Ascending aorta (tissue), 2 donors: ENCODE data around the gene FANCE. TPM values are rescaled to one million over a fixed set of nuclear protein-coding genes. Genes with fewer than 3 reads are reported as not detected.
"Not testable (repeated sequence)": the region's sequence is repeated elsewhere in the genome, so short reads cannot be mapped to it uniquely, and the experiment has no call there.

Experiments
- DNase-seq, 2 donors: peaks; one replicate each; pipeline ENCODE4 v3.0.0-alpha.2; 2019; ENCODE audit warnings: low spot score in 2 of 2
- H3K27ac ChIP-seq, 2 donors: fragments of 200-600 bp; sonication (generic); one replicate each; pipeline ENCODE4 v1.5.1; 2016 to 2017; ENCODE audit warnings: mild to moderate bottlenecking in 1 of 2
- H3K27me3 ChIP-seq: fragments of 200-600 bp; sonication (generic); one replicate; pipeline ENCODE4 v1.5.1; 2017
- H3K36me3 ChIP-seq, 2 donors: fragments of 200-600 bp; sonication (generic); one replicate each; pipeline ENCODE4 v1.5.1; 2016
- H3K4me1 ChIP-seq, 2 donors: fragments of 200-600 bp; sonication (generic); one replicate each; pipeline ENCODE4 v1.5.1; 2016 to 2017; ENCODE audit warnings: mild to moderate bottlenecking in 1 of 2
- H3K4me3 ChIP-seq, 2 donors: fragments of 200-600 bp; sonication (generic); one replicate each; pipeline ENCODE4 v1.5.1; 2016 to 2017; ENCODE audit warnings: mild to moderate bottlenecking in 1 of 2
- H3K9me3 ChIP-seq, 2 donors: fragments of 200-600 bp; sonication (generic); one replicate each; pipeline ENCODE4 v1.5.1; 2016
- CTCF ChIP-seq, 3 experiments: fragments of 200-600 bp in 2 of 3; fragments of 450-650 bp in 1 of 3; sonication (generic) in 2 of 3; IDR thresholded peaks; one replicate each; pipeline ENCODE4 v1.5.1; 2016 to 2019; ENCODE audit warnings: antibody characterized with exemption in 3 of 3, mild to moderate bottlenecking in 1 of 3, moderate library complexity in 1 of 3
- intact Hi-C: fragments of 100-400 bp; cut with DNase I; formaldehyde crosslinking; loops from one replicate; pipeline ENCODE4 v1.15.1; 2023
- total RNA-seq: library from RNA; depleted of rRNA; stranded (reverse); fragments of >200 nt; gene quantifications from one replicate; pipeline ENCODE4 v1.1.0, GENCODE V29; 2016

FANCE gene
- total RNA-seq, 1 donor from 2014 or later, result 0.32 TPM

GRCh38 chr6:35427435-35427834 is 24.7 kb upstream of the FANCE start:
- Histone ChIP-seq H3K4me3 (no peak overlapping the region), H3K27me3 (no peaks in the 10 kb centered on the region), H3K27ac (no peak overlapping the region), H3K9me3 (peaks cover 16 to 20% of the 10 kb centered on the region in 2 donors), H3K4me1 (no peaks in the 10 kb centered on the region), H3K36me3 (peaks cover 27 to 41% of the 10 kb centered on the region in 2 donors)
- TF ChIP-seq CTCF (IDR thresholded peaks at IDR 0.05), result no peak
- intact Hi-C loops, result no loop called here
- no peak for DNase-seq

GRCh38 chr6:35427851-35428321 is 24.3 kb upstream of the FANCE start:
- intact Hi-C loops, result no loop called here

DNA sequence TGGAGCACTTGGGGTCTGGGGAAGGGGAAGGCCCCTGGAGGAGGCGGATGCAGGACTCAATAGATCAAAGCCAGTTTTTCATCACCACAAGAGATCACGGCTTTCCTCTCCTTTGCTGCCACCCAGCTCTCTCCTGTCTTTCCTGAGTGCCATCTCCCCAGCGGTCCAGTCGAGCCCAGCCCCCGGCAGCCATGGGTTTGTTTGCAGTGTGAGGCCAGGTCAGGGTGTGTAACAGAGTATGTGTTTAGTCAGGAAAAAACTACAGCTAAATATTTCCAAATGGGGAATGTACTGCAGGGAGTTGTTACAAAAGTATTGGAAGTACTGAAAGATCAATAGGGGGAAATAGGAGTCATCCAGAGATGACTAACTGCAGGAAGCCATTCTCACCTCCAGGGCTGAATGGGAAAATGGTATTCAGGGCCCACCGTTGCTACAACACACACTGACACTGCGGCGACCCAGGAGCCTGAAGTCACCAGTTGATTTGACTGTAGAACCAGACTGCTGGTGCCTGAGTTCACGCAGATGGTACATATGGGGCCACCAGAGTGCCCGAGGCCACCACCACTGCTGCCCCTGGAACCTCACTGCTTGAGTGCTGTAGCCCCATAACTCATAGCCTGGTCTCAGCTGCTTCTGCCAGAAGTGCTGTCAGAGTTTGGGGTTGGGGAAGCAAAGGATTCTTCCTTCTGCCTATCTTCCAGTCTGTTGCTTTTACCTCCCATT is 23.6 kb upstream of the FANCE start:
- no peaks in the 10 kb centered on the region for H3K4me1 ChIP-seq
- peaks cover 26 to 34% of the 10 kb centered on the region in 2 donors for H3K36me3 ChIP-seq
- intact Hi-C loops, result no loop called here
- no peak overlapping the region for H3K27ac ChIP-seq
- H3K4me3 ChIP-seq, result no peak overlapping the region
- H3K9me3 ChIP-seq, result peaks cover 16 to 20% of the 10 kb centered on the region in 2 donors
- no peak for DNase-seq
- H3K27me3 ChIP-seq, result no peaks in the 10 kb centered on the region
- TF ChIP-seq CTCF (IDR thresholded peaks at IDR 0.05), result no peak

More at GRCh38 chr6:35427851-35428321, 24.3 kb upstream of the FANCE start:
- H3K36me3 ChIP-seq, result peaks cover 26 to 38% of the 10 kb centered on the region in 2 donors
- no peak overlapping the region for H3K27ac ChIP-seq
- no peak for DNase-seq
- no peaks in the 10 kb centered on the region for H3K4me1 ChIP-seq
- TF ChIP-seq CTCF (IDR thresholded peaks at IDR 0.05), result no peak
- H3K27me3 ChIP-seq, result no peaks in the 10 kb centered on the region
- no peak overlapping the region for H3K4me3 ChIP-seq
- peaks cover 16 to 20% of the 10 kb centered on the region in 2 donors for H3K9me3 ChIP-seq

- TF ChIP-seq CTCF (IDR thresholded peaks at IDR 0.05), result no peak
- intact Hi-C loops, result no loop called here
- H3K4me3 ChIP-seq, result no peak overlapping the region
These were observed 22.7 kb upstream of the FANCE start for GRCh38 chr6:35429463-35429862.

GRCh38 chr6:35432291-35432690 is 19.8 kb upstream of the FANCE start:
- no peak for DNase-seq
- no peaks in the 10 kb centered on the region for H3K27me3 ChIP-seq
- H3K27ac ChIP-seq, result no peak overlapping the region
- H3K4me1 ChIP-seq, result no peaks in the 10 kb centered on the region
- peaks cover 0 to under 1% of the 10 kb centered on the region in 2 donors for H3K36me3 ChIP-seq
- no peak for TF ChIP-seq CTCF (IDR thresholded peaks at IDR 0.05)
- H3K9me3 ChIP-seq, result peaks cover 16 to 20% of the 10 kb centered on the region in 2 donors
- intact Hi-C loops, result no loop called here
- no peak overlapping the region for H3K4me3 ChIP-seq

More at GRCh38 chr6:35429463-35429862, 22.7 kb upstream of the FANCE start:
- peaks cover 16 to 20% of the 10 kb centered on the region in 2 donors for H3K9me3 ChIP-seq
- no peak overlapping the region for H3K27ac ChIP-seq
- H3K27me3 ChIP-seq, result no peaks in the 10 kb centered on the region
- peaks cover 20 to 25% of the 10 kb centered on the region in 2 donors for H3K36me3 ChIP-seq
- no peak for DNase-seq
- H3K4me1 ChIP-seq, result no peaks in the 10 kb centered on the region

- DNase-seq, intact Hi-C loops, H3K4me3 ChIP-seq, H3K4me1 ChIP-seq, H3K27ac ChIP-seq, H3K27me3 ChIP-seq, H3K36me3 ChIP-seq: not testable (repeated sequence)
- peaks cover 16 to 20% of the 10 kb centered on the region in 2 donors for H3K9me3 ChIP-seq
These were observed 19.4 kb upstream of the FANCE start for GRCh38 chr6:35432702-35433101.
